HG02938 (cell line): ENCODE data around the gene NSUN6.
"Not testable (repeated sequence)": the region's sequence is repeated elsewhere in the genome, so short reads cannot be mapped to it uniquely, and the experiment has no call there.

Source experiments
- ATAC-seq: cut with Tn5 transposase; IDR thresholded peaks from one replicate; pipeline ENCODE4 v1.9.1; 2021; ENCODE audit warnings: mild to moderate bottlenecking, moderate library complexity; ENCODE audit not compliant: unreplicated experiment

NSUN6 gene

GRCh38 chr10:18659819-18660535, 8.6 kb upstream of the NSUN6 start:
- ATAC-seq, result peak; percentile 33

DNA sequence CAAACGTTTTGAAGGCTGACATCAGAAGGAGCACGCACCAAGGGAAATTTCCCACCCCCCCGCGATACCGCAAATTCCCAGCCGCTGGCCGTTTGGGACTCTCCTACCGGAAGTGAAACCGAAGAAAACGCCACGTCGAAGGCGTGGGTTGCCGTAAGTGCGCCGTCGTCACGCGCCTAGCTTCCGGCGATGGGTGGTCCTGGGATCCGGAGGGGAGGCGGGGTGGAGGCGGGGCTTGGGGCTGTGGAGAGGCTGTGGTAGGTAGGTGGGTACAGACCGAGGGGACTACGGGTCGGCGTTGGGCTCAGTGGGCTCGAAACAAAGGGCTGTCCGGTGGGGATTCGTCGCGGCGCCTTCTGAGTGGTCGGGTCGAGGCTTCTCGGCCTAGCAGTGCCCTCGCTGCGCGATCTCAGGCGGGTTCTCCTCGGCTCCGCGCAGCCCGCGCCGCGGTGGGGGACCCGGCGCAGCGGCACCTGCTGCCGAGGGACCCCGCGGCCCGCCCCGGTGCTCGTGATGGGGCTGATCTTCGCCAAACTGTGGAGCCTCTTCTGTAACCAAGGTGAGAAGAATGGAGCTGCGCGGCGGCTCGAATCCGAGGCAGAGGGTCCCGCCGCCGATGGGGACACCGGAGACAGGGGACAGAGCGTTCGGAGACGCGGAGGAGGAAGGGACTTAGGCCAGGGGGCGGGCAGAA, 7.9 kb upstream of the NSUN6 start, which contains the start of gene ARL5B:
ARL5B (plus strand) TSS at position 307 of the 694 bp plus-strand sequence; CDS start at position 514, 207 bp downstream.
- peak; percentile 82 for ATAC-seq

- peak; percentile 39 for ATAC-seq
Measured at GRCh38 chr10:18658271-18659124, 7.1 kb upstream of the NSUN6 start.

DNA sequence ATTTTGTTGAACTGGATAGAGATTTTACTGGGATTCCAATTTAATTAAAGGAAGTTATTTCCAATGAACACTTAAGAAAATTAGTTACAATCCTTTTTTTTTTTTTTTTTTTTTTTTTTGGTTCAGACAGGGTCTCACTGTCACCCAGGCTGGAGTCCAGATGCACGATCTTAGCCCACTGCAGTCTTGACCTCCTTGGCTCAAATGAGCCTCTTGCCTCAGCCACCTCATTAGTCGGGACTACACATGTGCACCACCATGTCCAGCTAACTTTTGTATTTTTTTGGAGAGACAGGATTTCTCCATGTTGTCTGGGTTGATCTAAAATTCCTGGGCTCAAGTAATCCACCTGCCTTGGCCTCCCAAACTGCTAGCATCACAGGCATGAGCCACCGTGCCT, 5.3 kb upstream of the NSUN6 start:
- ATAC-seq, result no peak

DNA sequence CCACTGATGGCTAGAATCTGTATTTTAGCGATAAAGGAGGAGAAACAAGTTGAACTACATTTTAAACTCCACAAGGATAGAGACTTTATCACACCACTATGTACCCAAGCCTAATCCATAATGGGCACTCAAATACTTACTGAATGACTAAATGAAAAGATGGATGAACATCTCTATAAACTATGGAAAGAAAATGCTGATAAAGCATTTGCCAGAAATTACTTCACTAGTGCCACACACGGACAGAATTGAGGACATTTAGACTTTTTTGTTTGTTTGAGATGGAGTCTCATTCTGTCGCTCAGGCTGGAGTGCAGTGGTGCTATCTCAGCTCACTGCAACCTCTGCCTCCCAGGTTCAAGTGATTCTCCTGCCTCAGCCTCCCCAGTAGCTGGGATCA, 1.7 kb upstream of the NSUN6 start:
- no peak for ATAC-seq

DNA sequence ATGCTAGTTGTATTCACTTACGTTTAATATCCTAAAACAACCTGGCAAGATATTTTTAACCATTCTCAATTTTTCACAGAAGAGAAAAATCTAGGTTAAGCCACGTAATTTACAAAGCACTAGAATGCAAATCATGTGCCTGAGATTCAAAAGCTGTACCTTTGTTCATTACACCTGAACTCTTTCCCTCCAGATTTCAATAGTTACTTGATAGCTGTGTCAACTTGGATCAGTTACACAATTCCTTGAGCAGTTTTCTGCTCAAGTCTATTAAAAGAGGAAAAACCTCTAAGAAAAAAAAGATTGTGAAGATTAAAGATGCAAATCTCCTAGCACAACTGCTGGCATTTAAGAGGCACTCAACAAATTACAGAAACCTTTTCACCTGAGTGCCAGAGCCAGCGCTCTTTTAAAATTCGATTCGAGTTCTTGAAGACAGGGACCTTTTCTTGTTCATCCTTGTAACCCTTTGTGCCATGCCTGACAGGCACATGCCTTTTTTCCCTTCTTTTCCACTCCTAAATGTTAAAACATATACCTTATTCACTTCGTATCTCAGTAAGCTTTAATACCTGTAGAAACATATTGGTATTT, 886 bp downstream of the NSUN6 start:
- ATAC-seq, result no peak

- ATAC-seq, result no peak
Measured at GRCh38 chr10:18649364-18649959, 1.9 kb downstream of the NSUN6 start.

DNA sequence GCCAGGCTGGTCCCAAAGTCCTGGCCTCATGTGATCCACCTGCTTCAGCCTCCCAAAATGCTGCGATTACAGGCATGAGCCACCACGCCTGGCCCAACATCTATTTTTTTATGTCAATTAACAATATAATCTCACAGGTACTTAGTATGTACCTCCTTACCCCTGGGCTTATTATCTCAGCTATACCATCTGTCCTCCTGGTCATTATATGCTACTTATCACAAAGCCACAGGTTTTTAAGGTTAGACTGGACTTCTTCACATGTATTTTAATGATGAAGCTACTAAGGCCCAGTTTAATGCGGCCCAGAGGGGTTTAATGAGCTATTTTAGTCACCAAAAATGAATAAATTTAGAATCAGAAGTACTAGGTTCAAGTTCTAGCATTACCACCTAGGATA, 3.4 kb downstream of the NSUN6 start:
- ATAC-seq, result no peak

DNA sequence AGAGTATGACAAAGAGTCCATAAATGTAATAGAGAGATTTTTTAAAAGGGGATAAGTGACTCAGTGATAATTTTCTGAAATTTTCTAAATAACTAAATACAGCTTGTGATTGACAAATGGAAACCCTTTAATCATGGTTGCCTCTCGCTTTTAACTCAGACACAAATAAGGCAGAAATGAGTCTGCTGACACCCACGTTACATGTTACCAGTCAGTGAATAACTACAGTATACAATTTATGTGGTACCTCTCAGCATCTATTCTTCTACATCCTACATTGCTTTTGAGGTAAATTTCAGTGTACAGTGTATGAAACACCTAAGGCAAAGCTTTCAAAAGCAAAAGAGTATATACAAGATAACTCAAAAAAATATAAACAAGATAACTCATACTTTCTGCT, 4.2 kb downstream of the NSUN6 start:
- ATAC-seq, result no peak

DNA sequence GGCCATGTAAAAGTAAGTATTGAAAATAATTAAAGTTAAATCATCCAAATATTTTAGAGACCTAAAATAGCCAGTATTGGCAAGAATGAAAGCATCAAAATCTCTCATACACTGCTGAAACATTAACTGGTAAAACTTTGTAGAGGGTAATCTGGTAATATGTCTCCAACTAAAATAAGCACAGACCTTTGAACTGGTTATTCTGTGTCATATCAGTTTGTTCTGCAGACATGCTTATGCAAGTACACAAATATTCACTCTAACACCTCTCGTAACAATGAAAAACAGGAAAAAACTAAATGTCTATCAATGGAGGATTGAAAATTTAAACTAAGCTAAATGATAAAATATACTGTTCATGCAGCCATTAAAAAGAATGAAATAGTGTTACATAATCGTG, 11.7 kb downstream of the NSUN6 start:
- not testable (repeated sequence) for ATAC-seq

GRCh38 chr10:18637400-18637799, 14.0 kb downstream of the NSUN6 start:
- not testable (repeated sequence) for ATAC-seq

DNA sequence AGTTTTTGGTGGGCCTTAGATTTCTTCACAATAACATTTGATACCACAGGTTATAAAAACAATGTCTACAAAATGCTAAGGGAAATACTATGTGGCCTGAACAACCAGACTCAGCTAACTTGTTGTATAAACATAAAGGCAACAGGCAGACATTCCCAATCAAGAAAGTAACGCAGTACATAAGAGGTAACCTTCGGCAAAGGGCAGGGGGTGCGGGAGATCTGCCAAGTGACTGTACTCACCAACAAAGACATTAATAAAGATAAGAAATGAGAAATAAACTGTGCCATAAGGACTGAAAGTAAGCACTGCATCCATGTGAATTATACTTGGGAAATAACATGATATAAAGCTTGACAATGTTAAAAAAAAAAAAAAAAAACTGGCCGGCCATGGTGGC, 15.4 kb downstream of the NSUN6 start:
- no peak for ATAC-seq

DNA sequence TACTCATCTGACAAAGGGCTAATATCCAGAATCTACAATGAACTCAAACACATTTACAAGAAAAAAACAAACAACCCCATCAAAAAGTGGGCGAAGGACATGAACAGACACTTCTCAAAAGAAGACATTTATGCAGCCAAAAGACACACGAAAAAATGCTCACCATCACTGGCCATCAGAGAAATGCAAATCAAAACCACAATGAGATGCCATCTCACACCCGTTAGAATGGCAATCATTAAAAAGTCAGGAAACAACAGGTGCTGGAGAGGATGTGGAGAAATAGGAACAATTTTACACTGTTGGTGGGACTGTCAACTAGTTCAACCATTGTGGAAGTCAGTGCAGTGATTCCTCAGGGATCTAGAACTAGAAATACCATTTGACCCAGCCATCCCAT, 18.9 kb downstream of the NSUN6 start:
- ATAC-seq, result not testable (repeated sequence)

GRCh38 chr10:18627452-18628018, 23.9 kb downstream of the NSUN6 start:
- ATAC-seq, result not testable (repeated sequence)

DNA sequence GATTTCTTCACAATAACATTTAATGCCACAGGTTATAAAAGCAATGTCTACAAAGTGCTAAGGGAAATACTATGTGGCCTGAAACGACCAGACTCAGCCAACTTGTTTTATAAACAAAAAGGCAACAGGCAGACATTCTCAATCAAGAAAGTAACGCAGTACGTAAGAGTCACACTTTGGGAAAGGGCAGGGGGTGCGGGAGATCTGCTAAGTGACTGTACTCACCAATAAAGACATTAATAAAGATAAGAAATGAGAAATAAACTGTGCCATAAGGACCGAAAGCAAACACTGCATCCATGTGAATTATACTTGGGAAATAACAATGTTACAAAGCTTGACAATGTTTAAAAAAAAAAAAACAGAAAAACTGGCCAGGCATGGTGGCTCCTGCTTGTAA, 25.5 kb downstream of the NSUN6 start:
- no peak for ATAC-seq

- ATAC-seq, result not testable (repeated sequence)
Measured at GRCh38 chr10:18623671-18624070, 27.7 kb downstream of the NSUN6 start.

GRCh38 chr10:18620856-18621255, 30.5 kb downstream of the NSUN6 start:
- no peak for ATAC-seq

GRCh38 chr10:18619016-18619415, 32.4 kb downstream of the NSUN6 start:
- no peak for ATAC-seq

- no peak for ATAC-seq
Measured at GRCh38 chr10:18616337-18616736, 35.0 kb downstream of the NSUN6 start.

- ATAC-seq, result no peak
Measured at GRCh38 chr10:18615618-18616017, 35.8 kb downstream of the NSUN6 start.
